BJ (cell line): ENCODE data around the gene E2F8. TPM values are rescaled to one million over a fixed set of nuclear protein-coding genes. Genes with fewer than 3 reads are reported as not detected.

Experiments
- CTCF ChIA-PET: fragments of 350-600 bp; formaldehyde crosslinking; extraction: SDS; loops from one replicate; lab custom pipeline; 2021; ENCODE audit warnings: antibody characterized with exemption, inconsistent platforms; lab: Yijun Ruan, JAX
- POLR2A ChIA-PET: fragments of 300-600 bp; sonication (Branson Sonifier 250); formaldehyde crosslinking; extraction: SDS; loops from one replicate; lab custom pipeline; 2021; ENCODE audit warnings: antibody characterized with exemption; lab: Charles Lee
- DNase-seq: peaks from one replicate; pipeline ENCODE4 v3.0.0-alpha.2; 2011; ENCODE audit warnings: low read depth
- H3K27me3 ChIP-seq: 2 replicates; pipeline ENCODE4 v1.6.0; 2011; ENCODE audit warnings: low read length; ENCODE audit not compliant: control insufficient read depth, insufficient read depth
- H3K36me3 ChIP-seq: 2 replicates; pipeline ENCODE4 v1.5.1; 2011; ENCODE audit warnings: low read length; ENCODE audit not compliant: control insufficient read depth, insufficient read depth
- H3K4me3 ChIP-seq: 2 replicates; pipeline ENCODE4 v1.5.1; 2011; ENCODE audit warnings: low read depth, mild to moderate bottlenecking, control low read depth, low read length
- CTCF ChIP-seq: IDR thresholded peaks from 2 replicates; pipeline ENCODE4 v1.5.1; 2011; ENCODE audit warnings: low read depth, mild to moderate bottlenecking, control low read depth, inconsistent platforms, low read length, moderate library complexity; ENCODE audit not compliant: insufficient read depth
- polyA plus RNA-seq: library from polyadenylated mRNA; depleted of rRNA; stranded (reverse); fragments of >200 nt; gene quantifications from 2 replicates; pipeline ENCODE4 v1.2.3, GENCODE V29; 2011

The E2F8 gene
- polyA plus RNA-seq, 1 experiment, result 2.0 TPM

DNA sequence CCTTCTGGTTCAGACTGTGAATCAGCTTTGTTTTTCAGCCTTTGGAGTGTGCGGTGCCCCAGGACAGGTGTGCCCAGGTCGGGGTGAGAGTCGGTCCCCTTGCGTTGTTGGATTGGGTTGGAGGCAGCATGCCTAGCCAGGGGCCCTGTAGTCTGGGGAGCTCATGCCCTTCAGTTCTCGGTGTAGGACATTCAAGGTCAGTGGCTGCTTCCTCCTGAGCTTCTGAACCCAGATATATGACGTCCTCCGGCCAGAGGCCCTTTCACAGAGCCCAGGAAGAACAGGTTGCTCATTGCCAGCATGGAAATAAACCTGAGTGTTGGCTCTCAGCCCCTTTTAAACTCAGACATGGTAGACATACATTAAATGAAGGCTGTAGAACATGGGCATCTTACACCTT lies 41.7 kb downstream of the E2F8 start:
- Histone ChIP-seq H3K4me3 (no peak overlapping the region), H3K36me3 (no peaks in the 10 kb centered on the region), H3K27me3 (no peaks in the 10 kb centered on the region; the same call in 1 of the 2 replicates)
- TF ChIP-seq CTCF, result no peak
- DNase-seq, result no peak
- ChIA-PET POLR2A (no interaction called here), CTCF (interaction anchor here (1.0 to 1.5 kb wide), 4 partner anchors 18 to 122 kb away, joined by 3 read pairs; no protein-coding TSS in a partner anchor)

DNA sequence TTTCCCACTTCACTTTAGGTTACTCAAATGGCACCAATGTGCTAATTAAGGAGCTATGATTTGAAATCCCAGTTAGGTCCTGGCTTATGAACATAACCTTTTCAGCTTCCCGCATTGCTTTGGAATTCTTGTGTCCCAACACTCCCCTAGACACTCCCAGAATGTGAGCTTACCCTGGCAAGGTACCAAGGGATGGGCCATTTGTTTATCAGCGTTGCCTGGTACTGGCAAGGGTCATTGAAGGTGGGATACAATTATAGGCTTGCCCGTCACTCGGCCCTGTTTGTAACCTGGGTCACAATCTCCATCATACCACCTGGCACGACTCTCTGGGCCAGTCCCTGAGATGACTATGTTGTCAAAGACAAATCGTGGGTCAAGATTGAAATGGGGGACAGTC lies 44.3 kb downstream of the E2F8 start:
- ChIA-PET POLR2A (no interaction called here), CTCF (no interaction called here)
- no peak for TF ChIP-seq CTCF
- no peaks in the 10 kb centered on the region for H3K36me3 ChIP-seq
- no peak overlapping the region for H3K4me3 ChIP-seq
- peaks cover 2% of the 10 kb centered on the region for H3K27me3 ChIP-seq
- DNase-seq, result no peak

DNA sequence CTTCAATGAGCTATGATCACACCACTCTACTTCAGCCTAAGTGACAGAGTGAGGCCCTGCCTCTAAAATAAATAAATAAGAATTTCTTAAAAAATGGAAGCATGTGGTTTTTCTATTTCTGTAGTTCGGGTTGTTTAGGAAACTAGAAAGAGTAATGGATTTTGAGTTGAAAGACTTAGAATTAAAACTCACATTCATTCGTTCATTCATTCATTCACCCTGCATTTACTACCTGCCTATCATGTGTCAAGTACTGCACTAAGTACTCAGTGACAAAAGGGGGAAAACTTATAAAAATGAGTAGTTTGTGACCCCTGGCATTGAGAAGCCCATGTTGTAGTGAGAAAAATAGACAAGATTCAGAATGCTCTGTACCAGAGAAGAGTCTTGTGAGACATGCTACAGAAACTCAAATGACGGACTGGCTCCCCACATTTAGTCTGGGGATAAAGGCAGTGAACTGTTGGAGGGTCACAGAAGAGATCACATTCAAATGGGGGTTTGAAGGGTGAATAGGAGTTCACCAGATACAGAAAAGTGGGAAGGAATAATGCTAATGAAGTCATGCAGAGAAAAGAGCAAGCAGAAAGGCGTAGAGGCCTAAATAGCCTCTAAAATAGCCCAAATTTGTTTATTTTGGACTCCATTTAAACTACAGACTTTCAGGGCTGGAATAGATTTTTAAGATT lies 46.0 kb downstream of the E2F8 start:
- peaks cover 3% of the 10 kb centered on the region for H3K27me3 ChIP-seq
- no peak for DNase-seq
- no peaks in the 10 kb centered on the region for H3K36me3 ChIP-seq
- TF ChIP-seq CTCF, result no peak
- no peak overlapping the region for H3K4me3 ChIP-seq
- CTCF ChIA-PET, result no interaction called here
- POLR2A ChIA-PET, result no interaction called here

GRCh38 chr11:19193916-19194315 lies 46.8 kb downstream of the E2F8 start:
- DNase-seq, result no peak
- TF ChIP-seq CTCF, result no peak
- H3K27me3 ChIP-seq, result peaks cover 3% of the 10 kb centered on the region
- H3K36me3 ChIP-seq, result no peaks in the 10 kb centered on the region
- ChIA-PET CTCF (interaction anchor here (1.1 kb wide), 1 partner anchor 10 kb away, joined by 4 read pairs; no protein-coding TSS in a partner anchor), POLR2A (no interaction called here)
- H3K4me3 ChIP-seq, result no peak overlapping the region

DNA sequence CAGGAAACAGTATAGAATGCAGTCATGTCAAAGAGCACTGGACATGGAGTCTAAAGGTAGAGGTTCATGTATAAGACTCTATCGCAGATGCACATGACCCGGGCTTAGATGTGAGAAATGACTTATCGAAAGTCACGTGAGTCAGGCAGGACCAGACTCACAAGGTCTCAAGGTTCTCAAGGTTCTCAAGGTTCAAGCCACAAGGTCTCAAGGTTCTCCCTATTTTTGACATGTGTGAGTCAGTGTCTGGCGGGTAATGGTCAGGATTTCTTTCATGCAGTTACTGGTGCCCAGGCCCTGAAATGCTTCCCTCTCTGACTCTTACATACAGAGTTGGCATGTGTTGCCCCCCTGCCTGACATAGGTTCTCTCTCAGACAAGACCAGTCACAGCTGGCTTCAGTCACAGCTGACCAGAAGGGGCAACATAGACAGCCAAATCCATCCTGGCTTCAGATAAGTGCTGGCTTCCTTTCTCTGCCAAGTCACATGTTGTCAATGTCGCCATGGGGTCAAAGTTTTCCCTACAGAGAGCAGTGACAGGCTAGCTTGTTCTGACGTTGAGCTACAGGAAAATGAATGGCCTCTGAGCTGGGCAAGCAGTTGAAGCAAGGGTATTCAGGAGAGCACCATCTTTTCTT lies 49.1 kb downstream of the E2F8 start:
- no peak for DNase-seq

More for the DNA sequence above, 49.1 kb downstream of the E2F8 start:
- ChIA-PET CTCF (interaction anchor here (0.6 kb wide), 1 partner anchor 13 kb away, joined by 3 read pairs; no protein-coding TSS in a partner anchor), POLR2A (no interaction called here)
- Histone ChIP-seq H3K36me3 (no peaks in the 10 kb centered on the region), H3K4me3 (no peak overlapping the region), H3K27me3 (peaks cover 3% of the 10 kb centered on the region)
- no peak for TF ChIP-seq CTCF
